Neural progenitor cell (in vitro differentiated cells): ENCODE data around the gene WDR41. TPM values are rescaled to one million over a fixed set of nuclear protein-coding genes. Genes with fewer than 3 reads are reported as not detected.

Experiments used
- DNase-seq: peaks from one replicate; pipeline ENCODE4 v3.0.0-alpha.2; 2016; ENCODE audit warnings: low spot score
- H2AFZ ChIP-seq: fragments of 200-600 bp; sonication (generic); replicated peaks from 2 replicates; pipeline ENCODE4 v1.6.1; 2016; ENCODE audit warnings: antibody characterized with exemption
- H3F3A ChIP-seq: fragments of 200-600 bp; sonication (generic); 2 replicates; pipeline ENCODE4 v1.6.1; 2016; ENCODE audit warnings: antibody characterized with exemption, low read depth
- H3K27ac ChIP-seq: fragments of 200-600 bp; sonication (generic); 2 replicates; pipeline ENCODE4 v1.5.1; 2016; ENCODE audit warnings: mild to moderate bottlenecking
- H3K27me3 ChIP-seq: fragments of 200-600 bp; sonication (generic); 2 replicates; pipeline ENCODE4 v1.6.1; 2016; ENCODE audit warnings: mild to moderate bottlenecking, moderate library complexity
- H3K36me3 ChIP-seq: fragments of 200-600 bp; sonication (generic); 2 replicates; pipeline ENCODE4 v1.5.1; 2016
- H3K4me1 ChIP-seq: fragments of 200-600 bp; sonication (generic); 2 replicates; pipeline ENCODE4 v1.6.1; 2016; ENCODE audit warnings: mixed run types
- H3K4me2 ChIP-seq: fragments of 200-600 bp; sonication (generic); 2 replicates; pipeline ENCODE4 v1.6.1; 2016
- H3K4me3 ChIP-seq: fragments of 200-600 bp; sonication (generic); 2 replicates; pipeline ENCODE4 v1.5.1; 2016
- H3K79me2 ChIP-seq: fragments of 200-600 bp; sonication (generic); 2 replicates; pipeline ENCODE4 v1.6.1; 2016; ENCODE audit warnings: low read depth
- H3K9ac ChIP-seq: fragments of 200-600 bp; sonication (generic); 2 replicates; pipeline ENCODE4 v1.6.1; 2016
- H3K9me3 ChIP-seq: fragments of 200-600 bp; sonication (generic); 2 replicates; pipeline ENCODE4 v1.5.1; 2016; ENCODE audit warnings: low read depth
- H4K20me1 ChIP-seq: fragments of 200-600 bp; sonication (generic); 2 replicates; pipeline ENCODE4 v1.6.1; 2016; ENCODE audit warnings: low read depth
- H3K27ac Mint-ChIP-seq: 3 replicates; pipeline ENCODE4 v1.8.0; 2021; ENCODE audit warnings: mixed read lengths
- H3K27me3 Mint-ChIP-seq: 2 replicates; pipeline ENCODE4 v1.8.0; 2022; ENCODE audit warnings: low read depth, mild to moderate bottlenecking, inconsistent platforms, moderate library complexity, mixed read lengths; ENCODE audit not compliant: insufficient read depth
- H3K36me3 Mint-ChIP-seq: 3 replicates; pipeline ENCODE4 v1.8.0; 2021; ENCODE audit warnings: mixed read lengths
- H3K4me1 Mint-ChIP-seq: 3 replicates; pipeline ENCODE4 v1.8.0; 2021; ENCODE audit warnings: mixed read lengths
- H3K4me3 Mint-ChIP-seq: 3 replicates; pipeline ENCODE4 v1.8.0; 2021; ENCODE audit warnings: mild to moderate bottlenecking, moderate library complexity, mixed read lengths
- H3K9me3 Mint-ChIP-seq: 3 replicates; pipeline ENCODE4 v1.8.0; 2020; ENCODE audit warnings: mixed read lengths
- EZH2 ChIP-seq: fragments of 200-600 bp; sonication (generic); IDR thresholded peaks from 2 replicates; pipeline ENCODE4 v1.6.1; 2017; ENCODE audit warnings: antibody characterized with exemption, mild to moderate bottlenecking, moderate library complexity
- EZH2phosphoT487 ChIP-seq: fragments of 200-600 bp; sonication (generic); IDR thresholded peaks from 2 replicates; pipeline ENCODE4 v1.6.1; 2017; ENCODE audit warnings: antibody characterized with exemption
- total RNA-seq: library from RNA; depleted of rRNA; stranded (reverse); fragments of >200 nt; gene quantifications from 2 replicates; pipeline ENCODE4 v1.2.3, GENCODE V29; 2015; ENCODE audit warnings: low replicate concordance
- TF ChIP-seq, protein P1 (sequence below): fragments of 200-600 bp; sonication (generic); IDR thresholded peaks from 2 replicates; pipeline ENCODE4 v1.5.1; 2017; ENCODE audit warnings: antibody characterized with exemption, mild to moderate bottlenecking

WDR41 gene
- total RNA-seq, 1 donor from 2014 or later = 92.6 TPM

GRCh38 chr5:77463905-77464304 is 28.2 kb downstream of the WDR41 start:
- no peak overlapping the region for H2AFZ ChIP-seq
- H3K4me3 ChIP-seq = no peak overlapping the region
- Mint-ChIP-seq H3K4me1 (no peaks in the 10 kb centered on the region), H3K27me3 (no peaks in the 10 kb centered on the region), H3K9me3 (no peaks in the 10 kb centered on the region), H3K27ac (no peak overlapping the region), H3K36me3 (peaks cover 10% of the 10 kb centered on the region), H3K4me3 (no peak overlapping the region)
- TF ChIP-seq EZH2phosphoT487 = no peak
- TF ChIP-seq, protein P1, sequence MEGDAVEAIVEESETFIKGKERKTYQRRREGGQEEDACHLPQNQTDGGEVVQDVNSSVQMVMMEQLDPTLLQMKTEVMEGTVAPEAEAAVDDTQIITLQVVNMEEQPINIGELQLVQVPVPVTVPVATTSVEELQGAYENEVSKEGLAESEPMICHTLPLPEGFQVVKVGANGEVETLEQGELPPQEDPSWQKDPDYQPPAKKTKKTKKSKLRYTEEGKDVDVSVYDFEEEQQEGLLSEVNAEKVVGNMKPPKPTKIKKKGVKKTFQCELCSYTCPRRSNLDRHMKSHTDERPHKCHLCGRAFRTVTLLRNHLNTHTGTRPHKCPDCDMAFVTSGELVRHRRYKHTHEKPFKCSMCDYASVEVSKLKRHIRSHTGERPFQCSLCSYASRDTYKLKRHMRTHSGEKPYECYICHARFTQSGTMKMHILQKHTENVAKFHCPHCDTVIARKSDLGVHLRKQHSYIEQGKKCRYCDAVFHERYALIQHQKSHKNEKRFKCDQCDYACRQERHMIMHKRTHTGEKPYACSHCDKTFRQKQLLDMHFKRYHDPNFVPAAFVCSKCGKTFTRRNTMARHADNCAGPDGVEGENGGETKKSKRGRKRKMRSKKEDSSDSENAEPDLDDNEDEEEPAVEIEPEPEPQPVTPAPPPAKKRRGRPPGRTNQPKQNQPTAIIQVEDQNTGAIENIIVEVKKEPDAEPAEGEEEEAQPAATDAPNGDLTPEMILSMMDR = no peak
- TF ChIP-seq EZH2 = no peak
- no peaks in the 10 kb centered on the region for H3K27me3 ChIP-seq
- no peaks in the 10 kb centered on the region for H4K20me1 ChIP-seq
- H3K9ac ChIP-seq = no peak overlapping the region
- H3K4me2 ChIP-seq = no peak overlapping the region
- peaks cover 6% of the 10 kb centered on the region for H3K36me3 ChIP-seq
- DNase-seq = no peak
- no peak overlapping the region for H3K27ac ChIP-seq
- H3F3A ChIP-seq = no peaks in the 10 kb centered on the region
- peaks cover 11% of the 10 kb centered on the region for H3K79me2 ChIP-seq
- no peaks in the 10 kb centered on the region for H3K9me3 ChIP-seq
- H3K4me1 ChIP-seq = no peaks in the 10 kb centered on the region

DNA sequence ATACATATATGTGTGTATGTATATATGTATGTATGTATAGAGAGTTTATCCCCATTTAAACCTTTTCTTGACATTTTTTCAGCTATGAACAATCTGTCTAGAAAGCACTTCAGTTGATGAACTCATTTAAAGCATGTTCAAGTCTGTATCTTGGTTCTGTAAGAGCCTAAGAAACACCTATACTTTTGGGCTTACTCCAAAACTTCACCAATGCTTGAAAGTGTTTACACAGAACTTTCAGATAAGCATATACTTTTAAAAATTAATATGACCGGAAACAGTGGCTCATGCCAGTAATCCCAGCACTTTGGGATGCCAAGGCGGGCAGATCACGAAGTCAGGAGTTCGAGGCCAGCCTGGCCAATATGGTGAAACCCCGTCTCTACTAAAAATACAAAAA is 30.8 kb downstream of the WDR41 start:
- Histone ChIP-seq H3K9ac (no peak overlapping the region), H3F3A (no peaks in the 10 kb centered on the region), H3K27ac (no peak overlapping the region), H3K4me1 (no peaks in the 10 kb centered on the region), H3K27me3 (no peaks in the 10 kb centered on the region), H3K79me2 (no peaks in the 10 kb centered on the region), H4K20me1 (no peaks in the 10 kb centered on the region), H3K4me2 (no peak overlapping the region), H3K4me3 (no peak overlapping the region), H3K36me3 (peaks cover 6% of the 10 kb centered on the region), H3K9me3 (no peaks in the 10 kb centered on the region), H2AFZ (no peak overlapping the region)
- DNase-seq = no peak
- H3K4me1 Mint-ChIP-seq = no peaks in the 10 kb centered on the region
- TF ChIP-seq, protein P1 = no peak
- TF ChIP-seq EZH2 = no peak
- no peak for TF ChIP-seq EZH2phosphoT487
- H3K4me3 Mint-ChIP-seq = no peak overlapping the region
- H3K27me3 Mint-ChIP-seq = no peaks in the 10 kb centered on the region
- no peaks in the 10 kb centered on the region for H3K9me3 Mint-ChIP-seq
- peaks cover 6% of the 10 kb centered on the region for H3K36me3 Mint-ChIP-seq
- H3K27ac Mint-ChIP-seq = no peak overlapping the region

- H3K27ac Mint-ChIP-seq = no peak overlapping the region
- H3K9me3 ChIP-seq = no peaks in the 10 kb centered on the region
Measured at GRCh38 chr5:77454123-77454522, 38.0 kb downstream of the WDR41 start.

More at GRCh38 chr5:77454123-77454522, 38.0 kb downstream of the WDR41 start:
- Histone ChIP-seq H4K20me1 (no peaks in the 10 kb centered on the region), H3K4me1 (no peaks in the 10 kb centered on the region), H3K27me3 (no peaks in the 10 kb centered on the region), H3K9ac (no peak overlapping the region), H3K36me3 (peaks cover 7% of the 10 kb centered on the region), H3F3A (no peaks in the 10 kb centered on the region), H2AFZ (no peak overlapping the region), H3K27ac (no peak overlapping the region), H3K4me2 (no peak overlapping the region), H3K79me2 (no peaks in the 10 kb centered on the region), H3K4me3 (no peak overlapping the region)
- Mint-ChIP-seq H3K36me3 (peaks cover 16% of the 10 kb centered on the region), H3K4me1 (no peaks in the 10 kb centered on the region), H3K9me3 (no peaks in the 10 kb centered on the region), H3K4me3 (no peak overlapping the region), H3K27me3 (no peaks in the 10 kb centered on the region)
- DNase-seq = no peak
- TF ChIP-seq EZH2phosphoT487 (no peak), EZH2 (no peak)
- TF ChIP-seq, protein P1 = no peak
